SKM-1 treated with dmso at 0.1 percent for 144 hours (cell line): Measurements from ENCODE around the gene GALR1.
"Not testable (repeated sequence)": the region's sequence is repeated elsewhere in the genome, so short reads cannot be mapped to it uniquely, and the experiment has no call there.

Experiments
- DNase-seq: peaks from one replicate; lab custom pipeline; 2025; ENCODE audit not compliant: unreplicated experiment; lab: John Stamatoyannopoulos, UW

The GALR1 gene

GRCh38 chr18:77249569-77250500, at the start of gene GALR1:
Gene GALR1 (plus strand): TSS chr18:77249848. CDS start chr18:77250549, 701 bp downstream.
- DNase-seq: no peak

DNA sequence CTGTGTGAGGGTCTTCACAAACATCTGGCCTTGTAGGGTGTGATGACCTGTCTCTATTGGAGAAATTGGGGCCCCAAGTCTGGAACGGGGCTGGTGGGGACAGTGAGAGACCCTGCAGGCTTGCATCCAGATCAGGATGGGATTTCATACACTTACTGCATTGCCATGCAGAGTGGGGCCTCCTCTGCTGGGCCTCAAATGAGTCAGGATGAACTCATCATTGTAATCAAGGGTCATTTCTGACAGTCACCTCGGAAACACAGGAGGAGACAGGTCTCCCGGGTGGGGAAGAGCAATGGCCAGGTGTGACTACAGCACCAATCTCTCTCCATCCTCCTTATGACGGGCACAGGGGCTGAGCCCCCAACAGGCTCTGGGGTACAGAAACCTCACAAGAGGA, 48.1 kb upstream of the GALR1 start:
- DNase-seq: no peak

- DNase-seq: no peak
These were observed 47.3 kb upstream of the GALR1 start for GRCh38 chr18:77202329-77202728.

DNA sequence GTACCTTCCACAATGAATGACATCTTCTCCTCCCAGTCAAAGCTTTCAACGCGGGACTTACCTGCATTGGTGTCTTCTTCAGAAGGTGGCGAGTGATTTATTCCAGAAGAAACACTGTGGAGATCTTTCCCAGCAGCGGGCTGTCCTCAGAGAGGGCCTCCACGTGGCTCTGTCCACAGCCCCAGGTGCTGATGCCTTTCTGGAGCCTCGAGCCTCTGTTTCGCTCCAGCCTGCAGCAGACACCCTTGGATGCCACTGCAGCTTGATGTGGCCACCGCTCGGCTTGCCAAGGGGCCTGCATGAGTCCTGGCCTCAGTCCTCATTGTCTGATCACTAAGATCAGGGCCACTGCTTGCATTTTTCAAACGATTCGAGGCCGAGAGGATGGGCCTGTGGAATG, 46.6 kb upstream of the GALR1 start:
- DNase-seq: no peak

- no peak for DNase-seq
These were observed 45.8 kb upstream of the GALR1 start for GRCh38 chr18:77203851-77204250.

- DNase-seq: no peak
These were observed 43.9 kb upstream of the GALR1 start for GRCh38 chr18:77205769-77206168.

DNA sequence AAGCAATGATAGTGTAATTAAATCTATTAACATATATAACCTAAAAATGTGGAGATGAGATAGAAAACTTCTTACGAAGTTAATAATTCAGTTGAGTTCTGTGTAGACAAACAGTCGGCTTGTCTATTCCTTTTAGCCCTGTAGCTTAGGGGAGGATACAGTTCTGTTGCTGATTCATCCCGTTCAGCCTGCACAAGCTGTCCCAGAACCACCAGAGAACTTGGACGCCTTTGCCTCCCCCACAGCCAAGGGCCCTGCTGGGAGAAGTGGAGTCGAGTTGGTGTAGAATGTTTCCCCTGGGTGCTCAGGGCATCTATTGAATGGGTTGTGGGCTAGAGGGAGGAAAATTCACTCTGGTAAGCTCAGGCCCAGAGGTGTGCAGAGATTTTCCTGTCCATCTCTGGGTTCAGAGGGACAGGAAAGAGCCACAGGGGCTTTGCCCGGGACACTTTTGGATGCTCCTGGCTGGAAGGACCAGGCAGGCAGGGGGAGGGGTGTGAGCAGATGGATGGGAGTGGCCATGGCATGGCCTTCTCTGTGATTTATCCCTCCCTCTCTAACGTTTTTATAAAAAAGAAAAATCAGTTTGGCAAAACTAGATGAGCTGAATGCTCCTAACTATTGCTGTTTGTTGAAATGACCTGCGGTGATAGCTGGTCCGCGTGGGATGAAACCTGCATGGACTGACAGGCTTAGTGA, 42.8 kb upstream of the GALR1 start:
- DNase-seq: no peak

- DNase-seq: peak; percentile 55
These were observed 42.1 kb upstream of the GALR1 start for GRCh38 chr18:77207540-77207939.

GRCh38 chr18:77208964-77209363, 40.7 kb upstream of the GALR1 start:
- peak; percentile 78 for DNase-seq

- DNase-seq: no peak
These were observed 40.1 kb upstream of the GALR1 start for GRCh38 chr18:77209587-77209986.

GRCh38 chr18:77210249-77210648, 39.4 kb upstream of the GALR1 start:
- no peak for DNase-seq

GRCh38 chr18:77218642-77219041, 31.0 kb upstream of the GALR1 start:
- DNase-seq: peak; percentile 25

DNA sequence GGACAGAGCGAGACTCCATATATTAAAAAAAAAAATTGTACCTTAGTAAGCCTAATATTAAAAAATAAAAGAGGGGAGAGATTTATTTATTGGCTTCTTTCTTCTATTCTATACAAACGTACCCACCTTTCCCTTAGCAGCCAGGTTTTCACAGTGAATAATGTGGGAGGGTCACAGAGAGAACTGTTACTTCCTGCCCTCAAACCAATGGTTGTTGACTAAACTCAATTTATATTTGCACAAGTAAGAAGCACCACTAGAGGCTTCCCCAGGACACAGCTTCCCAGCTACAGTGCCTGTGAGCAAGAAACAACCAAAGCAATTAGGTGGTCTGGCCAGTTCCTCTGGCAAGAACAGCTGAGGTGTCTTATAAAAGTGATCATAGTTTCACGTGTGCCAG, 28.9 kb upstream of the GALR1 start:
- DNase-seq: no peak

- DNase-seq: no peak
These were observed 27.2 kb upstream of the GALR1 start for GRCh38 chr18:77222464-77222863.

DNA sequence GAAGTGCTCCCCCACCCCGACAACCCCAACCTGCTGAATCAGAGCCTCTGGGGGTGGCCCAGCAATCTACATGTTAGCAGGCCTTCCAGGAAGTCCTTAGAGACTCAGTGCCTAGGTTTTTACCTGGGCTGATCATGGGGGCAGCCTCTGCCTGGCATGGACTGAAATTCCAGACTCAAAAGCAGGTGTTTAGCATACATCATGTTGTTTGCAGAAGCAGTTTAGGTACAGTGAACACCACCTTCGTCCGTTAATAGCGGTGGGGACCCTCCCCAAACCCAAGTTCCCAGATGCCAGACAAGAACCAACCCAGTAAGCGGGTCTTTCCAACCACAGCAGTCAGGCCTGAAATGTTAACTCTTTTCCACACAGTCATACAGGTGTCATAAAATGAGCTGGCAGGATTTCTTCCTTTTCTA, 26.4 kb upstream of the GALR1 start:
- no peak for DNase-seq

DNA sequence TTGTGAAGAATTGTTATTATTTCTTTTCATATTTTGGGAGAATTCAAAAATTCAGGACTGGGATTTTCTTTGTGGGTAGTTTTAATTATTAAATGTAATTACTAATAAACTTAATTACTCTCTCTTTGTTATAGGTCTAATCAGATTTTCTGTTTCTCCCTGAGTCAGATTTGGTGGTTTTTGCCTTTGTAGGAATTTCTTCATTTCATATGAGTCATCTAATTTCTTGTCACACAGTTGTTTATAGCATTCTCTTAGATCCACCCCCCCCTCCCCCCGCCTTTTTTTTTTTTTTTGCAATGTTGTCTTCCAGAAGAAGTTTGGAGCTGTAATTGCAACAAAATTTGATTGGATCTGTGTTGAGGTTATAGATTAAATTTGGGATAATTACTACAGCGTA, 26.0 kb upstream of the GALR1 start:
- DNase-seq: no peak

GRCh38 chr18:77230645-77231044, 19.0 kb upstream of the GALR1 start:
- no peak for DNase-seq

- DNase-seq: no peak
These were observed 14.9 kb upstream of the GALR1 start for GRCh38 chr18:77234504-77235365.

- not testable (repeated sequence) for DNase-seq
These were observed 10.4 kb upstream of the GALR1 start for GRCh38 chr18:77239285-77239684.

DNA sequence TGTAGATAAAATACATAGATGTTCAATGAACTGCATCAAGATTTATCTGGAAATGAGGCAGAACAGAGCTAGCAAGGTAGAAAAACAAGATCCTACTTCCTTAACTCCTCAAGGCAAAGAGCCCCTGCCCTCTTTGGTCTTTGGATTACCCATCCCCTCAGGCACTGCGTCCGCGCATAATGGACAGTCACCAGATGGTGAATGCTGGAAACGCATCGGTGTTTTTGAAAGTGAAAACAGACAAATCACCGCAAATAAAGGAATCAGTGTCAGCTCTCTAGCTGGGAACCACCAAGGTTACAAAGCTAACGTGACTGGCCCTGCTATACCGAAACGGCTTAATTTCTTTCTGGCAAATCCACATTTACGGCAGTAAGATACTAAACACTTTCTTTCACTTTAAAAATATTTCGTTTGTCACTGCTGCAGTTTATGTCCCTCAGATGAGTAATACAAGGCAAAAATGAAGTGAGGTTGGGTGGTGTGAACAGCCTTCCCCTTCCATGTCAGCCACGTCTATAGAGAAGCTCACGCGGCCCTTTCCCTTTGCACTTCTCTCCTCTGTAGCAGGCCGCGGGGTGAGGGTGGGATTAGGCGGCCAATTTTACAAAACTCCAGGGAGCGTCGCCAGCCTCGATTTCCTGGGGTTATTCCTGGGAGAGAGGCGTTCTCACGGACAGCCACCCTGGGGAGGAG, 627 bp upstream of the GALR1 start:
- no peak for DNase-seq

GRCh38 chr18:77250501-77250925, 865 bp downstream of the GALR1 start:
- no peak for DNase-seq
